ENCODE data around the gene SV2B.
"Not testable (repeated sequence)": the region's sequence is repeated elsewhere in the genome, so short reads cannot be mapped to it uniquely, and the experiment has no call there.

Gene SV2B

GRCh38 chr15:91335702-91336101 is 235.6 kb downstream of the SV2B start:
- no peak for DNase-seq

DNA sequence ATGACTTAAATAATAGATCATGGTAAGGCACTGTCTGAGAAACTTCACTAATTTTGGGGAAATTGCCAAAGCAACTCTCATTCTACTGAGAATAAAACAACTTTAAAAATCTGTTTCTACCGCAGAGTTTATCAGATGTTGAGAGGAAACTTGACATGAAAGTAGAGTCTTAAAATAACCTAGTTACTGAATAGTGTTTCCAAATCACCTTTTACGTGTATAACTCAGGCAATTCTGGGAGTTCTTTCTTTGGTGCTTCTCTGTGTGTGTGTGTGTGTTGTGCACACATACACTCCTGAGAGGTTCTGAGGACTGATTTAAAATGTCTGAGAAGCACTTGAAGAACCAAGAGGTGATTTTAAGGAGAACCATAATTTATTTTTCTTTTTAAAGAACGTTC is 236.6 kb downstream of the SV2B start:
- no peak for DNase-seq

GRCh38 chr15:91338766-91339165 is 238.7 kb downstream of the SV2B start:
- DNase-seq: no peak

GRCh38 chr15:91342097-91342496 is 242.0 kb downstream of the SV2B start:
- DNase-seq: no peak

DNA sequence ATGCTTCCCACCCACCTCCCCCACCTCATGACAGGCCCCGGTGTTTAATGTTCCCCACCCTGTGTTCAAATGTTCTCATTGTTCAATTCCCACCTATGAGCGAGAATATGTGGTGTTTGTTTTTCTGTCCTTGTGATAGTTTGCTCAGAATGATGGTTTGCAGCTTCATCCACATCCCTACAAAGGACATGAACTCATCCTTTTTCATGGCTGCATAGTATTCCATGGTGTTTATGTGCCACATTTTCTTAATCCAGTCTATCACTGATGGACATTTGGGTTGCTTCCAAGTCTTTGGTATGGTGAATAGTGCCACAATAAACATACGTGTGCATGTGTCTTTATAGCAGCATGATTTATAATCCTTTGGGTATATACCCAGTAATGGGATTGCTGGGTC is 244.9 kb downstream of the SV2B start:
- not testable (repeated sequence) for DNase-seq

GRCh38 chr15:91345736-91346135 is 245.7 kb downstream of the SV2B start:
- DNase-seq: no peak

DNA sequence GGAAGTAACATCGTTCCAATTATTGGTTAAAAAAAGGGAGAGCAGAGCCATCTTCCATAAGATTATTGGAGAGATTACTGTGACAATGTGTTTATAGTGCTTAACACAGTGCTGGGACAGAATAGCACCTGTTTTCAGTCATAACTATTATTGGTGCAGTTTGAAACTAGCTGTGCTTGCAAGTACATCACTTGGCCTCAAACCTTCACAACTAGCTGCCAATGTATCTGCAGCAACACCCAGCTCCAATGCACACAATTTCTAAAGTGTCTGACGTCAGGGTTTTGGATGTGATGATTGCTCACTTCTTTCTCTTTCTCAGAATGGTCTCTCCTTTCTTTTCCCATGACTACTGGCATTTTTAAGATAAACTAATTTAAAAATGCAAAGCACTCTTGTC is 246.2 kb downstream of the SV2B start:
- no peak for DNase-seq

DNA sequence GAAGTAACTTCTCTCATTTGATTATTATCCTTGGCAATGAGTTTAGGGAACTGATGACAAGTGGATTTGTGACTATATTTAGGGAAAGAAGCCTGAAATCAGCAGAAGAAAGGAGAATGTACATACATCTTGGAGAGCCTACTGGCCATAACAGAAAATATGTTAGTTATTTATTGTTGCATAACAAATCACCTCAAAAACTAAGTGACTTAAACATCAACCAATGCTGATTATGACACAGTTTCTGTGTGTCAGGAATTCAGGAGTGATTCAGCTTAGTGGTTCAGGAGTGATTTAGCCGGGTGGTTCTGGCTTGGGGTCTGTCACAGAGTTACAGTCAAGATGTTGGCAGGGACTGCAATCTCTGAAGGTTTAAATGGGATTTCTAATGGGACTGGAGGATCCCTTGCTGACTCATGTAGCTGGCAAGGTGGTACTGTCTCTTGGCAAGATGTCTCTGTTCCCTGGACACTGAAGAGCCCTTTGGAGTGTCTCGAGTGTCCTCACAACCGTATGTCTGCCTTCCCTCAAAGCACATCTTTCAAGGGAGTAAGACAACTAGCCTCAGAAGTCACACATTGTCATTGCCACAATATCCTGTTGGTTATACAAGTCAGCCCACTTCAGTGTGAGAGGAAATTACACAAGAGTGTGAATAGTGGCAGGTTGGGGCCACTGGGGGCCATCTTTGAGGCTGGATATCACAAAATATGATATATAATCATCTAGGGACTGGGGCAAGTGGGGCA is 248.9 kb downstream of the SV2B start:
- no peak for DNase-seq

All from activated CD4-positive, alpha-beta T cell treated with anti-CD3 and anti-CD28 coated beads, Interleukin-2, amount 50 U/mL, for 1 hour (primary cell).